Measurements from ENCODE around the gene PKNOX1. TPM values are rescaled to one million over a fixed set of nuclear protein-coding genes. Genes with fewer than 3 reads are reported as not detected.

The PKNOX1 gene
- polyA plus RNA-seq, 3 donors = 9.2 to 11.8 (median 9.9) TPM

DNA sequence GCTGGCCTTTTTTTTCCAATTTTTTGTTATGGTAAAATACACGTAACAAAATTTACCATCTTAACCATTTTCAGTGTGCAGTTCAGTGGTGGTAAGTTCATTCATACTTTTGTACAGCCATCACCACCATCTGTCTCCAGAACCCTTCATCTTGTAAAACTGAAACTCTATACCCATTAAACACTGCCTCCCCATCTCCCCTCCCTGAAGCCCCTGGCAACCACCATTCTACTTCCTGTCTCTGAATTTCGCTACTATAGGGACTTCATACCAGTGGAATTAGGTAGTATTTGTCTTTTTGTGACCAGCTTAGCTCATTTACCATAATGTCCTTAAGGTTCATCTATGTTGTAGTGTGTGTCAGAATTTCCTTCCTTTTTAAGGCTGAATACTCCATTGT is 8.7 kb downstream of the PKNOX1 start:
- Histone ChIP-seq H3K4me1 (ENCODE audit: control insufficient read depth in 1 of 2, insufficient read depth in 2 of 2, low read length in 2 of 2) (peaks cover 4 to 5% of the 10 kb centered on the region in 2 donors), H3K4me3 (replicated peaks in 1 of 3; ENCODE audit: low read depth in 2 of 3, low read length in 3 of 3) (no peak overlapping the region), H3K27me3 (ENCODE audit: control insufficient read depth in 2 of 2, insufficient read depth in 2 of 2, low read length in 2 of 2) (no peaks in the 10 kb centered on the region), H3K36me3 (replicated peaks in 1 of 2; ENCODE audit: control insufficient read depth in 1 of 2, insufficient read depth in 2 of 2, low read length in 2 of 2) (peaks cover 0 to 6% of the 10 kb centered on the region in 2 donors), H3K79me2 (ENCODE audit: insufficient read depth, low read length) (peaks cover 78% of the 10 kb centered on the region), H3K9me3 (replicated peaks in 1 of 2; ENCODE audit: control insufficient read depth in 1 of 2, insufficient read depth in 1 of 2, low read length in 2 of 2) (no peaks in the 10 kb centered on the region), H3K27ac (ENCODE audit: low read depth in 1 of 2, low read length in 2 of 2) (no peak overlapping the region), H2AFZ (ENCODE audit: insufficient read depth, low read depth, low read length, poor library complexity, severe bottlenecking) (no peak overlapping the region), H4K20me1 (ENCODE audit: insufficient read depth, low read length) (peaks cover 27% of the 10 kb centered on the region), H3K4me2 (replicated peaks; ENCODE audit: extremely low read depth, low read length, poor library complexity, severe bottlenecking) (no peak overlapping the region), H3K9ac (ENCODE audit: insufficient read depth, low read length, poor library complexity, severe bottlenecking) (no peak overlapping the region)
- intact Hi-C loops (cut with micrococcal nuclease) = no loop called here
- Mint-ChIP-seq H3K4me3 (no peak overlapping the region), H3K36me3 (peaks cover 3 to 17% of the 10 kb centered on the region in 2 donors), H3K27me3 (ENCODE audit: low read depth in 3 of 3) (peaks cover 0 to 5% (median 1%) of the 10 kb centered on the region in 3 donors), H3K27ac (no peak overlapping the region), H3K9me3 (peaks cover 0 to 3% (median 0%) of the 10 kb centered on the region in 7 donors), H3K4me1 (peaks cover 21% of the 10 kb centered on the region)
- no CpG with 5 or more reads among the region's 2 CpGs for WGBS (ENCODE audit: insufficient coverage)
- DNase-seq = no peak
- TF ChIP-seq, protein P1, sequence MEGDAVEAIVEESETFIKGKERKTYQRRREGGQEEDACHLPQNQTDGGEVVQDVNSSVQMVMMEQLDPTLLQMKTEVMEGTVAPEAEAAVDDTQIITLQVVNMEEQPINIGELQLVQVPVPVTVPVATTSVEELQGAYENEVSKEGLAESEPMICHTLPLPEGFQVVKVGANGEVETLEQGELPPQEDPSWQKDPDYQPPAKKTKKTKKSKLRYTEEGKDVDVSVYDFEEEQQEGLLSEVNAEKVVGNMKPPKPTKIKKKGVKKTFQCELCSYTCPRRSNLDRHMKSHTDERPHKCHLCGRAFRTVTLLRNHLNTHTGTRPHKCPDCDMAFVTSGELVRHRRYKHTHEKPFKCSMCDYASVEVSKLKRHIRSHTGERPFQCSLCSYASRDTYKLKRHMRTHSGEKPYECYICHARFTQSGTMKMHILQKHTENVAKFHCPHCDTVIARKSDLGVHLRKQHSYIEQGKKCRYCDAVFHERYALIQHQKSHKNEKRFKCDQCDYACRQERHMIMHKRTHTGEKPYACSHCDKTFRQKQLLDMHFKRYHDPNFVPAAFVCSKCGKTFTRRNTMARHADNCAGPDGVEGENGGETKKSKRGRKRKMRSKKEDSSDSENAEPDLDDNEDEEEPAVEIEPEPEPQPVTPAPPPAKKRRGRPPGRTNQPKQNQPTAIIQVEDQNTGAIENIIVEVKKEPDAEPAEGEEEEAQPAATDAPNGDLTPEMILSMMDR (IDR thresholded peaks at IDR 0.05) = no peak

DNA sequence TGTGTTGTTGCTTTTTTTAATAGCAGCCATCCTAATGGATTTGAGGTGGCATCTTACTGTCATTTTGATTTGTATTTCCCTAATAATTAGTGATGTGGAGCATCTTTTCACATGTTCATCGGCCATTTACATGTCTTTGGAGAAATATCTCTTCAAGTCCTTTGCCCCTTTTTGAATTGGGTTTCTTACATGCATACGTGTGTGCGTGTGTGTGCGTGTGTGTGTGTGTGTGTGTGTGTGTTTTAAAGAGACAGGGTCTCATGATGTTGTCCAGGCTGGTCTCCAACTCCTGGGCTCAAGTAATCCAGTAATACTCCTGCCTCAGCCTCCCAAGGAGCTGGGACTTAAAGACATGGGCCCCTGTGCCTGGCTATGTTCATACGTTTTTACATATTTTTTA is 9.5 kb downstream of the PKNOX1 start:
- H3K9me3 ChIP-seq (replicated peaks in 1 of 2; ENCODE audit: control insufficient read depth in 1 of 2, insufficient read depth in 1 of 2, low read length in 2 of 2) = no peaks in the 10 kb centered on the region
- peaks cover 0 to 3% (median 0%) of the 10 kb centered on the region in 7 donors for H3K9me3 Mint-ChIP-seq
- TF ChIP-seq, protein P1 (IDR thresholded peaks at IDR 0.05) = no peak
- H3K36me3 ChIP-seq (replicated peaks in 1 of 2; ENCODE audit: control insufficient read depth in 1 of 2, insufficient read depth in 2 of 2, low read length in 2 of 2) = peaks cover 0 to 2% of the 10 kb centered on the region in 2 donors
- no peak for DNase-seq
- H3K79me2 ChIP-seq (ENCODE audit: insufficient read depth, low read length) = peaks cover 79% of the 10 kb centered on the region
- H3K4me3 ChIP-seq (replicated peaks in 1 of 3; ENCODE audit: low read depth in 2 of 3, low read length in 3 of 3) = no peak overlapping the region
- H3K4me3 Mint-ChIP-seq = no peak overlapping the region
- H3K9ac ChIP-seq (ENCODE audit: insufficient read depth, low read length, poor library complexity, severe bottlenecking) = no peak overlapping the region
- H3K4me1 ChIP-seq (ENCODE audit: control insufficient read depth in 1 of 2, insufficient read depth in 2 of 2, low read length in 2 of 2) = peaks cover 4 to 5% of the 10 kb centered on the region in 2 donors
- 100% methylated on average over 1 of the region's 5 CpGs for WGBS (ENCODE audit: insufficient coverage)
- H3K27me3 ChIP-seq (ENCODE audit: control insufficient read depth in 2 of 2, insufficient read depth in 2 of 2, low read length in 2 of 2) = no peaks in the 10 kb centered on the region
- peaks cover 21% of the 10 kb centered on the region for H3K4me1 Mint-ChIP-seq
- peaks cover 3 to 12% of the 10 kb centered on the region in 2 donors for H3K36me3 Mint-ChIP-seq
- no peak overlapping the region for H3K4me2 ChIP-seq (replicated peaks; ENCODE audit: extremely low read depth, low read length, poor library complexity, severe bottlenecking)
- intact Hi-C loops (cut with micrococcal nuclease) = no loop called here
- no peak overlapping the region for H3K27ac Mint-ChIP-seq
- H2AFZ ChIP-seq (ENCODE audit: insufficient read depth, low read depth, low read length, poor library complexity, severe bottlenecking) = no peak overlapping the region
- H4K20me1 ChIP-seq (ENCODE audit: insufficient read depth, low read length) = peaks cover 32% of the 10 kb centered on the region
- peaks cover 0 to 7% (median 1%) of the 10 kb centered on the region in 3 donors for H3K27me3 Mint-ChIP-seq (ENCODE audit: low read depth in 3 of 3)
- H3K27ac ChIP-seq (ENCODE audit: low read depth in 1 of 2, low read length in 2 of 2) = no peak overlapping the region

All from CD14-positive monocyte (primary cell).